Nephron (organoid): ENCODE data around the gene CLDN4.
"Not testable (repeated sequence)": the region's sequence is repeated elsewhere in the genome, so short reads cannot be mapped to it uniquely, and the experiment has no call there.

Experiments used
- H3K27ac Mint-ChIP-seq, 3 experiments: 2 replicates each; pipeline ENCODE4 v1.8.0; 2020; ENCODE audit warnings: mixed read lengths in 3 of 3, mild to moderate bottlenecking in 2 of 3, moderate library complexity in 1 of 3
- H3K27me3 Mint-ChIP-seq: 2 replicates; pipeline ENCODE4 v1.8.0; 2021; ENCODE audit warnings: low read depth, mild to moderate bottlenecking, moderate library complexity, mixed read lengths
- H3K36me3 Mint-ChIP-seq: 2 replicates; pipeline ENCODE4 v1.8.0; 2020; ENCODE audit warnings: low read depth, mixed read lengths
- H3K4me1 Mint-ChIP-seq: 2 replicates; pipeline ENCODE4 v1.8.0; 2020; ENCODE audit warnings: mixed read lengths
- H3K4me3 Mint-ChIP-seq, 3 experiments: 2 replicates each; pipeline ENCODE4 v1.8.0; 2020; ENCODE audit warnings: mild to moderate bottlenecking in 3 of 3, mixed read lengths in 3 of 3, moderate library complexity in 2 of 3
- H3K9me3 Mint-ChIP-seq: 2 replicates; pipeline ENCODE4 v1.8.0; 2020; ENCODE audit warnings: mixed read lengths
- CTCF ChIP-seq, 3 experiments: fragments of 200-600 bp; sonication (generic); IDR thresholded peaks; one replicate each; pipeline ENCODE4 v1.5.0; 2021; ENCODE audit warnings: antibody characterized with exemption in 3 of 3; ENCODE audit not compliant: unreplicated experiment in 3 of 3

Gene CLDN4

GRCh38 chr7:73831834-73832651 is 1.2 kb downstream of the CLDN4 start:
- Mint-ChIP-seq H3K27me3 (peaks cover 23% of the 10 kb centered on the region), H3K27ac (peak overlapping the region; percentile 86 to 98 (median 90)), H3K36me3 (no peaks in the 10 kb centered on the region), H3K9me3 (no peaks in the 10 kb centered on the region), H3K4me1 (peaks cover 32% of the 10 kb centered on the region), H3K4me3 (peak overlapping the region; percentile 82 to 85 (median 84))
- no peak for TF ChIP-seq CTCF (IDR thresholded peaks at IDR 0.05; ENCODE audit: unreplicated experiment in 3 of 3)

GRCh38 chr7:73832806-73833205 is 2.0 kb downstream of the CLDN4 start:
- peak overlapping the region; percentile 82 to 85 (median 84) for H3K4me3 Mint-ChIP-seq
- no peak for TF ChIP-seq CTCF (IDR thresholded peaks at IDR 0.05; ENCODE audit: unreplicated experiment in 3 of 3)

DNA sequence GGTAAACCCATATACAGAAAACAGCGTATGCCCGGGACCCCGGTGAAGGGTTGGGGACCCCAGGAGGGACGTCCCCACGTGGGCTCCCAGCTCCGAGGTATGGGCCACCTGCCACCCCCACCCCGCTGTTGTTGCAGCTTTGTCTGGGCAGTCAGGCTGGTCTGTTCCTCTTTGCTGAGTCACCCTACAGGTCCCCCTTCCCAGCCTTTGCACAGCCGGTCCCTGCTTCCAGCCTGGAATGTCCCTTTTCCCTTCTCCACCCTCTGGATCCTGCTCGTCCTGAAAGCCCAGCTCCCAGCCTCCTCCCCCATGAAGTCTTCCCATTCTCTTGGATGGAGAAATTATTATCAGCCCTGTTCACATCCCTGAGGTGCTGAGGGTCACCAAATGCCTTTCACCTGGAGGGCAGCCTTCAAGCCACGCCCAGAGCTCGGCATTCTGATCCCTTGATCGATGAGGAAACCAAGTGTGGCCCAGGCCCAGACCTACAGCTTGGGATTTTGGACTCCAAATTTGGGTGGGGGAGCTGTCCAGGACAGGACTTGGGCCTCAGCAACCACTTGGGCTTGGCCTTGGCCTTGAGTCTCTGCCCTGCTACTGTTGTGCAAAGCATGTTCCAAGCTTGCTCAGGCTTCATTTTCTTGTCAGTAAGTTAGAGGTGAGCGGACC is 2.6 kb downstream of the CLDN4 start:
- no peaks in the 10 kb centered on the region for H3K36me3 Mint-ChIP-seq

More at GRCh38 chr7:73832806-73833205, 2.0 kb downstream of the CLDN4 start:
- Mint-ChIP-seq H3K27ac (peak overlapping the region in 2 of 3 experiments; percentile 90 to 98), H3K9me3 (no peaks in the 10 kb centered on the region), H3K27me3 (peaks cover 18% of the 10 kb centered on the region), H3K4me1 (peaks cover 25% of the 10 kb centered on the region), H3K36me3 (no peaks in the 10 kb centered on the region)

DNA sequence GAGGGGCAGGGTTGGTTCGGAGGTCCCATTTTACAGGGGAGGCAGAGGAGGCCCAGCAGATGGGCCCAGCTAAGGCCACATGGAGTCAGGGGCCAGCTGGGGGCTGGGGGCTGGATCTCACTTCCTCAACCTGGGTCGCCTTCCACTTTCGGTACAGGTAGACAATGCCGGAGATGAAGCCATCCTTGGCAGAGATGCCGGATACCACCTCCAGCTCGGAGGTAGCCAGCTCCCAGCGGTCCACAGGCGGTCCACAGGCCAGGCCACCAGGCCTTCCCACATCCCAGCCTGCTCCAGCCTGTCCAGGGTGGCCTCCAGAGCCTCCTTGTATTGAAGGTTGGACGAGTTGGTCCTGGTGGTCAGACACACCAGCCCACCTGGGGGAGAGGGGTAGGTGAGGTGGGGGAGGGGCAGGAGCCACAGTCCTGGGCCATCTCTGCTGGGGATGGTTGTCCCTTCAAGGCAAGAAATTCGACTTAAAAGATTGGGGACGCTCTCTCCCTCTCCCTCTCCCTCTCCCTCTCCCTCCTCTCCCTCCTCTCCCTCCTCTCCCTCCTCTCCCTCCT is 3.9 kb downstream of the CLDN4 start:
- Mint-ChIP-seq H3K36me3 (no peaks in the 10 kb centered on the region), H3K27ac (no peak overlapping the region), H3K4me3 (no peak overlapping the region), H3K27me3 (peaks cover 12% of the 10 kb centered on the region), H3K4me1 (peaks cover 10% of the 10 kb centered on the region), H3K9me3 (no peaks in the 10 kb centered on the region)
- no peak for TF ChIP-seq CTCF (IDR thresholded peaks at IDR 0.05; ENCODE audit: unreplicated experiment in 3 of 3)

More for the DNA sequence above, 2.6 kb downstream of the CLDN4 start:
- Mint-ChIP-seq H3K27me3 (peaks cover 17% of the 10 kb centered on the region), H3K4me3 (peak overlapping the region in 2 of 3 experiments; percentile 64 to 72), H3K4me1 (peaks cover 19% of the 10 kb centered on the region), H3K27ac (peak overlapping the region in 2 of 3 experiments; percentile 21 to 75), H3K9me3 (no peaks in the 10 kb centered on the region)
- no peak for TF ChIP-seq CTCF (IDR thresholded peaks at IDR 0.05; ENCODE audit: unreplicated experiment in 3 of 3)

DNA sequence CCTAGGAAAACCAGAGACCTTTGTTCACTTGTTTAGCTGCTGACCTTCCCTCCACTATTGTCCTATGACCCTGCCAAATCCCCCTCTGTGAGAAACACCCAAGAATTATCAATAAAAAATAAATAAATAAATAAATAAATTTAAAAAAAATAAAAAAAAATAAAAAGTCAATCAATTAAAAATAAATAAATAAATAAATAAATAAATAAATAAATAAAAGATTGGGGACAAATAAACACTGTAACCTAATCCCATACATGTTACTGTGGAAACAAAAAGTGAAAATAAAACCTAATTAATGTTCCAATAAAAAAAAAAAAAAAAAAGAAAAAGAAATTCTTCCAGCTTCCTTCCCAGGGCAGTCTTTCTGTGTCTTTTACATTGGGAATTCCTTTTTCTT is 6.4 kb downstream of the CLDN4 start:
- not testable (repeated sequence) for H3K36me3 Mint-ChIP-seq, H3K4me3 Mint-ChIP-seq, H3K27ac Mint-ChIP-seq, H3K27me3 Mint-ChIP-seq, H3K9me3 Mint-ChIP-seq, H3K4me1 Mint-ChIP-seq

DNA sequence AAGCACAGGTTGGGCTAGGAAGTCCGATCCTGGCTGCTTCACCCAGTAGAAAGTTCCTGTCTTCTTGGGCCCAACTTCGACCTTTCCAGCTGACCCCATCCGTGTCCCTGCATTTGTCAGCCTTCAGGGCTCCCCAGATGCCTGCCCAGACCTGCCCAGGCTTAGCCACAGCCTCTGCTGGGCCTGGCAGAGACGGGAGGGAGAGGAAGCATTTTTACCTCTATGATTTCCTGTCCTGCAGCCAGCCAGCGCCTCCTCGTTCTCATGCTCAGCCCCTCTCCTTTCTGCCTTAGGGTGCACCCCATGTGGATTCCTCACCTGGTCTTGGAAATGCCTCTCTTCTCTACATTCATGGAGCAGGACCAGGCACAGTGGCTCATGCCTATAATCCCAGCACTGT is 7.8 kb downstream of the CLDN4 start:
- H3K4me1 Mint-ChIP-seq: peaks cover 5% of the 10 kb centered on the region
- H3K36me3 Mint-ChIP-seq: no peaks in the 10 kb centered on the region
- no peak overlapping the region for H3K4me3 Mint-ChIP-seq

More for the DNA sequence above, 7.8 kb downstream of the CLDN4 start:
- peaks cover 1% of the 10 kb centered on the region for H3K27me3 Mint-ChIP-seq
- TF ChIP-seq CTCF (IDR thresholded peaks at IDR 0.05; ENCODE audit: unreplicated experiment in 3 of 3): no peak
- H3K9me3 Mint-ChIP-seq: no peaks in the 10 kb centered on the region
- H3K27ac Mint-ChIP-seq: peak overlapping the region in 1 of 3 experiments; percentile 33
